ENCODE results near the gene AP2M1.
"Not testable (repeated sequence)": the region's sequence is repeated elsewhere in the genome, so short reads cannot be mapped to it uniquely, and the experiment has no call there.

Gene AP2M1

GRCh38 chr3:184158404-184158803 lies 16.3 kb upstream of the AP2M1 start:
- DNase-seq = no peak

DNA sequence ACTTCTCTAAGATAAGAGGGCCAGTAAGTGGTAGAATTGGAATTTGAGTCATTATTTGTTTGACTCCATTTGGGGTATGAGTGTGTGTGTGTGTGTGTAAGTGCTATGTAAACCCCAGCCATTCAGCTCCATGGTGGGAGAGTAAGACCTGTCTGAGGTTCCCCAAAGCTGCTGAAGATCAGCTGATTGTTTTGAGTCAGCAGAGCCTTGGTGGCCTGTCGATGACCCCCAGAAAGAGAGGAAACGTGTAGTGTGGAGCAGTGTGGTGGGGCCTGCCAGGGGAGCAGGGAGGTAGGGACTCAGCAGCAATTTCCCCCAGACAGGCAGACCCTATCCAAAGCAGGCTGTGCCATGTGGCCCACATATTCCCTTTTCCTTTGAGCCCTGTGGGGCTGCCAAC lies 14.2 kb upstream of the AP2M1 start:
- no peak for DNase-seq

GRCh38 chr3:184162571-184163070 lies 12.0 kb upstream of the AP2M1 start:
- DNase-seq = not testable (repeated sequence)

- no peak for DNase-seq
Observed at GRCh38 chr3:184164648-184165330, 9.9 kb upstream of the AP2M1 start.

DNA sequence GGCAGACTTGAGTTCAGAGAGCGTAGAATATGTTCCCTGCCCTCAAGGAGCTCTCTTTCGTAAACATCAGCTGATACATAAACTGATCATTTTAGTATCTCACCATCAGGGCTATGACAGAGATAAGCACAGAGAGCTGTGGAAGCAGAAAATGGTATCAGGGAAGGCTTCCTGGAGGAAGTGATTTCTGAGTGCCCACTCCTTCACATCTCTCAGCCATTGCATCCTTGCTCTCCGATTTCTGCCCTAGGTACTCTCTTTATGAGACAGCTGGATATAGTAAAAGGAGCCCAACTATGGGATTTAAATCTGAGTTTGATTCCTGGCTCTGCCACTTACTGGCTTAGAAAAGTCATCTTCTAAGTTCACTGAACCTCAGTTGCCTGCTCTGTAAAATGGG lies 9.1 kb upstream of the AP2M1 start:
- DNase-seq = no peak

- DNase-seq = no peak
Observed at GRCh38 chr3:184166671-184167070, 8.0 kb upstream of the AP2M1 start.

GRCh38 chr3:184167786-184168185 lies 6.9 kb upstream of the AP2M1 start:
- DNase-seq = no peak

GRCh38 chr3:184168363-184169120 lies 6.1 kb upstream of the AP2M1 start:
- no peak for DNase-seq

DNA sequence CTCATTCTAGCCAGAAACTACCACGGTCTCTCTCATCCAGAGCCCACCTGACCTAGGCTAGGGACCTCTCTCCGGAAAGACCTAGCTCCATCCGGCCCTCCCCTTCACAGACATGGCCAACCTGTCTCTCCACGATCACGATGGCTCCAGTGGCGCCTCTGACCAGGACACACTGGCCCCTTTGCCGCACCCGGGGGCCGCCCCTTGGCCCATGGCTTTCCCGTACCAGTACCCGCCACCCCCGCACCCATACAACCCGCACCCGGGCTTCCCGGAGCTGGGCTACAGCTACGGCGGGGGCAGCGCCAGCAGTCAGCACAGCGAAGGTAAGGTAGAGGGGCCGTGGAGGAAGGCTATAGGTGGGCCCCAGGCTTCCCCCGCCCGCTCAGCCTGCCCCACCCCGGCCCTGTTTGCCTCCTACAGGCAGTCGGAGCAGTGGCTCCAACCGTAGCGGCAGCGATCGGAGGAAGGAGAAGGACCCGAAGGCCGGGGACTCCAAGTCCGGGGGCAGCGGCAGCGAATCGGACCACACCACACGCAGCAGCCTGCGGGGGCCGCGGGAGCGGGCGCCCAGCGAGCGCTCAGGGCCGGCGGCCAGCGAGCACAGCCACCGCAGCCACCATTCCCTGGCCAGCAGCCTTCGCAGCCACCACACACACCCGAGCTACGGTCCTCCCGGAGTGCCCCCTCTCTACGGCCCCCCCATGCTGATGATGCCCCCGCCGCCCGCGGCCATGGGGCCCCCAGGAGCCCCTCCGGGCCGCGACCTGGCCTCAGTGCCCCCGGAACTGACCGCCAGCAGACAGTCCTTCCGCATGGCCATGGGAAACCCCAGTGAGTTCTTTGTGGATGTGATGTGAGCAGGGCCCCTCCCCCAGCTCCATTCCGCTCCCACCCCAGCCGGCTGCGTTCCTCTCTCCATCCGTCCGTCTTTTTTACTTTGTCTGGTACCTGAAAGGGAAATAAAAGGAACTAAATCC lies 4.5 kb upstream of the AP2M1 start:
- no peak for DNase-seq

DNA sequence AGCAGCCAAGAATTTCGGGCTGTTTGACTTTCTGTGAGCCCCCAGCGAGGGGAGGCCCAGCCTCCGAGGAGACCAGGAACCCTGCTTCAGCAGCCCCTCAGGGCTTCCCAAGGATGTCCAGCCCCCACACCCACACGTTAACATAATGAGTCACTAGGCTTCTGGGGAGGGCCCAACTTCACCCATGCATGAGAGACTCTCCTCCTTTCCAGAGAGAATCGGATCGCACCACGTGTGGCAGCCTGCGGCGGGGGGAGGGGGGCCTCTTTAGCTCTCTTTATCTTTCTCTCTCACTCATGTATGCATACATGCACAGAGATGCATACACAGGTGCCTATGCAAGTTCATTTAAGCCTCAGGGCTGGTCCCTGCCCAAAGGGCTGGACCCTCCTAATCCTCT lies 3.1 kb upstream of the AP2M1 start:
- no peak for DNase-seq

- no peak for DNase-seq
Observed at GRCh38 chr3:184172681-184173373, 1.8 kb upstream of the AP2M1 start.

GRCh38 chr3:184173374-184173722 lies 1.3 kb upstream of the AP2M1 start:
- no peak for DNase-seq

GRCh38 chr3:184174284-184174645 lies 390 bp upstream of the AP2M1 start:
- no peak for DNase-seq

- no peak for DNase-seq
Observed at GRCh38 chr3:184175506-184175905, 851 bp downstream of the AP2M1 start.

- no peak for DNase-seq
Observed at GRCh38 chr3:184175981-184176376, 1.3 kb downstream of the AP2M1 start.

GRCh38 chr3:184176377-184177330 lies 2.0 kb downstream of the AP2M1 start:
- DNase-seq = no peak

GRCh38 chr3:184177331-184177731 lies 2.7 kb downstream of the AP2M1 start:
- DNase-seq = no peak

- no peak for DNase-seq
Observed at GRCh38 chr3:184177767-184178306, 3.2 kb downstream of the AP2M1 start.

GRCh38 chr3:184178521-184179138 lies 4.0 kb downstream of the AP2M1 start:
- no peak for DNase-seq

DNA sequence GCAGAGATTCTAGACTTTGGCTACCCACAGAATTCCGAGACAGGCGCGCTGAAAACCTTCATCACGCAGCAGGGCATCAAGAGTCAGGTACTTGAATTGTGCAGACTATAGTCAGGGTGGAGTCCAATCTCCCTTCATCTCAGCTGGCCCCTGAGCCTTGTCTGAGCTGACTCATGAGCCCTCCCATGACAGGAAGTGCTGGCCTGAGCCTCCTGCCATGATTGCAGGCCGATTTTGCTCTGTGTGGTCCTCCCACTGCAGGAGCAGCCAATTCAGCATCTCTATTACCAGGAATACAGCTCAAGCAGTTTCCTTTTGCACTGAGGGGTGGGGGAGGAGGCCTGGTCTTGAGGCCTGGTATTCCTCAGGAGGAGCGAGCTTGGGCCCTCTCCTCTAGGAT lies 5.5 kb downstream of the AP2M1 start:
- no peak for DNase-seq

DNA sequence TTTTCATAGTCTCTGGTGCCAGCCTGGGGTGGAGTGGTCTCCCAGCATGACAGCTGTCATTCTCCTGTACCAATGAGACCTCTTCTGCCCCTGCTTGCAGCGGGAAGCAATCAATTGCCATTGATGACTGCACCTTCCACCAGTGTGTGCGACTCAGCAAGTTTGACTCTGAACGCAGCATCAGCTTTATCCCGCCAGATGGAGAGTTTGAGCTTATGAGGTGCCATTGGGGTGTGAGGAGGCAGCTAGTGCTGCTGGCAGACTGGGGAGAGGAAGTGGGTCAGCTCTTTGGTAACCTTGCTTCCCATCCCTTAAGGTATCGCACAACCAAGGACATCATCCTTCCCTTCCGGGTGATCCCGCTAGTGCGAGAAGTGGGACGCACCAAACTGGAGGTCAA lies 6.9 kb downstream of the AP2M1 start:
- DNase-seq = no peak
